GM04503 (cell line): ENCODE measurements around the gene ABCB9.
"Not testable (repeated sequence)": the region's sequence is repeated elsewhere in the genome, so short reads cannot be mapped to it uniquely, and the experiment has no call there.

ENCODE experiments used
- DNase-seq: peaks from one replicate; pipeline ENCODE4 v3.0.0-alpha.2; 2012; ENCODE audit warnings: low read depth

Gene ABCB9

GRCh38 chr12:122965851-122966742, at the start of gene ABCB9:
Gene ABCB9 (minus strand): TSS chr12:122966463. CDS start chr12:122960235, 6,228 bp downstream.
- DNase-seq: no peak

GRCh38 chr12:123014473-123014872, 48.2 kb upstream of the ABCB9 start:
- DNase-seq: not testable (repeated sequence)

- no peak for DNase-seq
Measured at GRCh38 chr12:123013185-123014095, 47.2 kb upstream of the ABCB9 start.

DNA sequence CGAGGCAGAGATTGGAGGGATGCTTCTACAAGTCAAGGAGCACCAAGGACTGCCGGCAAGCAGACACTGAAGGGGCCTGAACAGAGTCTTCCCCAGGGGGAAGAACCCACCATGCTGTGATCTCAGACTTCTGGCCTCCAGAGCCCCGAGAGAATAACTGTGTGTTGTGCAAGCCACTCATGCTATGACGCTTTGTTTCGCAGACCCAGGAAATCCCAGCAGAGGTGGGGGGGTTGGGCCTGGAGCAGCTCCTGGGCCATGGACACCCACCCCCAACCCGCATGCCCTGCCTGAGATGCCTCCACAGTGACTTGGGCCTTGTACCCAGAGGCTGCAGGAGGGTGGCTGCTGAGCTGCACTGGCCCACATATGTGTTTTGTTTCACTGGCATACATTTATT, 45.4 kb upstream of the ABCB9 start:
- DNase-seq: no peak

GRCh38 chr12:123010681-123011080, 44.4 kb upstream of the ABCB9 start:
- no peak for DNase-seq

DNA sequence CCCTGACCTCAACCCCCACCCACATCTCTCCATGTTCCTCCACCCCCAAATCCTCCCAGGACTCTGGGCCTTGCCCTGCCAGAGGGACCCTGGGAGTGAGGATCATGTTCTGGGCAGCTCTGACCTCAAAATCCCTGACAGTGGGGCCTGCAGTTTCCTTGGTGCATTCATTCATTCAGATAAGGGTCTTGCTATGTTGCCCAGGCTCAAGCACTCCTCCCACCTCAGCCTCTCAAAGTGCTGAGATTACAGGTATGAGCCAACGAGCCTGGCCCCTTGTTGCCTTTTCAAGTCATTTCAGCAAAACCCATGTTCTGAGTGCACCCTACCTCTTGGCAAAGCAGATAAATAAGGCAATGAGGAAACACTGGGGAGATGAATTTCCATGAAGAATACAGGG, 43.8 kb upstream of the ABCB9 start:
- no peak for DNase-seq

GRCh38 chr12:123006977-123007376, 40.7 kb upstream of the ABCB9 start:
- DNase-seq: no peak

DNA sequence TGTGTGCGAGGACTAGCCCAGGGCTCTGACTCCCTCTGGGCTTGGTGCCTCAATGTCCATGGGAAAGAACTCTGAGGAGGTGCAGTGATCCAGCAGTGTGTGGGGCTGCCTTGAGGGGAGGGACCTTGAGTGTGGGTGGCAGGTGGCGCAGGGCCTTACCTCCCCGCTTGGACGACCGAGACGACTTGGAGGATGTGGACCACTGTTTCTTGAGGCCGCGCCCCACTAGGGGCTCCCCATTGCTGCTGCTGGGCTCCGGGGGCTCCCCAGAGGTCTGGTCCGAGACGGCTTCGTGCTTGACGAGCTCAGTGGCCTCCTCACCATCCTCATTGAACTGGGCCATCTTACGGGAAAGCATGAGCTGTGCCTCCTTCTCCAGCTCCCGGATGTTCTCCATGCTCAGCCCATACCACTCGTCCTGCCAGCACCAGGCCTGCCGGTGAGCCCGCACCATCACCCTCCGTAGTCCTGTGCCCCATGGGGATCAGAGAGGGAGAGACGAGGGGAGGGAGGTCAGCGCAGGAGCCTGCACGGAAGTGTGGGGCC, 38.9 kb upstream of the ABCB9 start:
- no peak for DNase-seq

GRCh38 chr12:123004287-123004686, 38.0 kb upstream of the ABCB9 start:
- DNase-seq: no peak

- DNase-seq: no peak
Measured at GRCh38 chr12:123003257-123003656, 37.0 kb upstream of the ABCB9 start.

DNA sequence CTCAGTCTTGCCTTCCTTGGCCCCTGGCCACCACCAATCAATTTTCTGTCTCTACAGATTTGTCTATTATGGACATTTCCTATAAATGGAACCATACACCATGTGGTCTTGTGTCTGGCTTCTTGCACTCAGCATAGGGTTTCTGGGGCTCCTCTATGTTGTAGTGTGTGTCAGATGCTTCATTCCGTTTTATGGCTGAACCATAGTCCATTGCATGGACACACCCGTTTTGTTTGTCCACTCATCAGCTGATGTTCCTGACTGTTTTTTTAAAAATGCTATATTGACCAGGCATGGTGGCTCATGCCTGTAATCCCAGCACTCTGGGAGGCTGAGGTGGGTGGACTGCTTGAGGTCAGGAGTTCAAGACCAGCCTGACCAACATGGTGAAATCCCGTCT, 35.2 kb upstream of the ABCB9 start:
- no peak for DNase-seq

- DNase-seq: no peak
Measured at GRCh38 chr12:123000578-123000977, 34.3 kb upstream of the ABCB9 start.

DNA sequence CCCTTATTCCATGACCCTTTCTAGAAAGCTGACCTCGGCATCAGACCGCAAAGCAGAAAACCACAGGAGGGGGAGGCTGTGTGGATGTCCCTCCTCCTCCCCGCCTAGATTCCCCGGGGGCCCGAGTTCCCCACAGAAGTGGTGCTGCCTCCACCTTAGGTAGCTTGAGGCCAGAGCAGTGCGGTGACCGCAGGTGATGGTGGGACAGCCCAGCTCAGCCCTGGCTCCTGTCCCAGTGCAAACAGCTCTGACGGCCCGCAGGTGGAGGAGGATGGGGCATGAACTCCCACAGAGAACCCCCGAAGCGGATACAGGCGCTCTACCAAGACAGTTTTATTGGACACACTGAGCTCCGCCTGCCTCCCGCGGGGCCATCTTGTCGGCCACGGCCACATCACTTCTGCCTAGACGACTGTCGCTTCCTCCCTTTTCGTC, 33.7 kb upstream of the ABCB9 start:
- no peak for DNase-seq

DNA sequence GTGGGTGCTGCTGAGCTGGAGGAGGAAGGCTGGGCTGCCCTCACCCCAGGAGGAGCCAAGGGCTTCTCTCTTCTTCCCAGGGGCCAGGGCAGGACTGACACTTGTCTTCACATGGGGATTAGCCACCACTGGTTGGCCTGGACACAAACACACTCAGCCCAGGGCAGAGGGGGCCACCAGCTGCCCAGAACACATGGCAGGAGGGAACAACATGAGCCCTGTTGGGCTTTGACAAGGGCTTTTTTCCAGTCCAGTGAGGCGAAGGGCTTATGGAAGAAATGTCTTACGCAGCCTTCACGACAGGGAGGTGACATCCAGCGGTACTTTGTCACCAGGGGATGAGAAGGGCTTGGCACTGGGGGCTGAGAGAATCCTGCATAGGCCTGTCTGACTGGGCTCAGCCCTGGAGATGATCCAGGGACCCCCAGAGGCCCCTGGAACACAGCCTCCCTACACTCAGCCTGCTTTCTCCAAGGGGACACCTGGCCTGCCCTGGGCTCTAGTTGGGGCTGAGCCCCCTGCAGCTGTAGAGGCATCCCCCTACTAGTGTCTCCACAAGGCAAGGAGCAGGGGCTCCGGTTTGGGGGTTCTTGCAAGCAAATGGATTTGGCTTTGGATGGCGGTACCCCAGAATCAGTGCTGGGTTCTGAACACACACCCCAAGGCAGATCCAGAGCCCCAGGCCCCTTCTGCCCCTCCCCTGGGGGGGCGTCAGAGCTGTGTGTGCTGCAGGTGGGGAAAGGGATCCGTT, 33.1 kb upstream of the ABCB9 start:
- no peak for DNase-seq

- no peak for DNase-seq
Measured at GRCh38 chr12:122998316-122998715, 32.1 kb upstream of the ABCB9 start.

DNA sequence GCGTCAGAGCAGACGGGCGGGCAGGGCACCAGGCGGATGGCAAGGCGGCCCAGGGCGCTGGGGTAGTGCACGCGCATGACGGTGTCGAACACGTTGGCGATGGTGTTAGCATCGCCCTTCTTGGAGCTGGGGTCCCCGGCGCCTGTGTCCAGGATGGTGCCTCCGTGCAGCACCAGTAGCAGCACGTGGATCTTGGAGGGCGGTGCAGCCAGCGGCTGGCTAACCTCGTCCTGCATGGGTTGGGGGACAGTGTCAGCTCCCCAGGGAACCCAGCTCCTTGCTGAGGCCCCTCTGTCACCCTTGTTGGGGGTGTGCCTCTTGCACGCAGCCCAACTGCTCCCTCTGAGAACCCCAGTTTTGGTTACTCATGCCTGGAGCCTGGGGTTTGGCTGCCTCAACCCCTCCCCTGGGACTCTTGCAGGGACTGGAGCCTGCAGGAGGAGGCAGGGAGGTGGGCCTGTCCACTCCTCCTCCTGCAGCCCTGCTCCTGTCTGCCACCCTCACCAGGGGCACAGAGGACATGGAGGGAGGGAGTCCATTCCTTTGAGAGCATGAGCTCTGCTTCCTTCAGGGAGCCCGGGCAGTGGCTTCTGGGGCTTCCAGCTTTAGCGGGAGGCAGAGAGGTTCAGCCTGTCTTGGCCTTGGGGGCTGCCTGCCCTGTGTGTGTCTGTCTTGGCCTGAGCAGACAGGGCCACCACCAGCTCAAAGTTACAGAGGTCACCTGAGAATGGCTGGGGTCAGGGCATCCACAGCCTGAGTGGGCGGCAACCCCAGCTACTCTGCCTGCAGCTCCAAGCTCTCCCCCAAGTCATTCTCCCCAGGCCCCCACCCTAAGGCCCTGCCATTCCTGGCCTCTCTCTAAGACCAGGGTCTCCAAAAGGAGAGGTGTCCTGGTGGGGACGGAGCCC, 31.3 kb upstream of the ABCB9 start:
- no peak for DNase-seq

DNA sequence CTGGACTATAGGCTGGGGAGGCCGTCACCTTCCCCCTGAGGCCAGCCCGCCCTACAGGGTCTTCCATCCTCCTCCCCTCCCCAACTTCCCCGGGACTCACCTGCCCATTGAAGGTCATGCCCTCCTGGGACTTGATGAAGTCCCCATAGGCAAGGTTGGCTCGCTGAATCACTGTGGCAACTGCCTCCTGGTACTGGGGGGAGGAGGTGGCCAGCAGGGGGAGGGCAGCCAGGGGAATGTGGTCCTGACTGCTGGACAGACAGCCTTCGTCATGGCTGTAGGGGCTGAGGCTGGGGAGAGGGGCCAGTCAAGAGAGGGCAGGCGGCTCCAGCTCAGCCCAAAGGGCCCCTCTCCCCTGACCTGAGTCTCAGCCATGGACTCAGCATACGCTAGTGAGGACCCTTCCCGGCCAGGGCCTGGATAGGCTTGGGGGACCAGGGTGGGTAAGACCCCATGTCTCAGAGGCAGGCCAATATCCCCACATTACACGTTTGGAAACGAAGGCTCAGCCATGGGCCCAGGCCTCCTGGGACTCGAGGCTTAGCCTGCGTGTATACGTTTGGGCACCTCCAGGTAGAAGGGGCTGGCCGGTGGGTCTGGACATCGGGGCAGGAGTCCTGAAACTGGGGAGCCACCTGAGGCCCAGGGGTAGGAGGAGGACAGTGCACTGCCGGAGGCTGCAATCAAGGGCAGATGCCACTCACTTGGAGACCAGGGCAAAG, 30.5 kb upstream of the ABCB9 start:
- DNase-seq: no peak

GRCh38 chr12:122996188-122996601, 29.9 kb upstream of the ABCB9 start:
- no peak for DNase-seq

DNA sequence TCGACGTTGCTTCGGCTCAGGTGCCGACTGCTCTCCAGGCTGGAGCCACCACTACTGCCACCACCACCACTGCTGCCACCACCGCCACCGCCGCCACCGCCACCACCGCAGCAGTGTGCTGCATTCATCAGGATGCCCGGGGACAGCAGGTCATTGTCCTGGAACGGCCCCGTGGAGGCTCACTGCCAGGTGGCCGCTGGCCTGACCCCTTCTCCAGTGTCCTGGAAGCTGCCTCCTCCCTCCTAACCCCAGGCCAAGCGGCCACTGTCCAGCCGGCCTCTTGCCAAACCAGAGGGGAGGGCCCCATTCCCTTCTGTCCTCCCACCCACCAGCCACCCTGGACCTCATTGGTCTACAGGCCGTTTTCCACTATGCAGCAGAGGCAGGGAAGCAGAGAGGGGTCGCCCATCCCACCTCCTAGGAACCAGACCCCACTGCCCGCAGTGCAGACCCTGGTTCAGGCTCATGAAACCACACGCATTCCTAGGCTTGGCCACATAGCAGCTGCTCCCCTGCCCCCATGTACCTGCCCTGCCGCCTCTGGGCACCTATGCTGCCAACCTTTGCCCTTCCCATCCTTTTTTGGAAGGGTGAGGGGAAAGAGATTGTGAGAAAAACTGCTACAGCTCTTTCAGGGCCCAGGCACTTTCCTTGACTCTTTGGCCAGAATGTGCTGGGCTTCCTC, 29.4 kb upstream of the ABCB9 start:
- no peak for DNase-seq
